OCI-LY7 (cell line): ENCODE data around the gene OSM.

Source experiments
- CTCF ChIP-seq: fragments of 200-600 bp; sonication (generic); conservative IDR thresholded peaks from 2 replicates; pipeline ENCODE4 v1.5.1; 2014; ENCODE audit warnings: mild to moderate bottlenecking, antibody characterized with exemption, low read length, moderate library complexity, mixed read lengths
- EZH2phosphoT487 ChIP-seq: fragments of 200-600 bp; sonication (generic); IDR thresholded peaks from 2 replicates; pipeline ENCODE4 v1.6.1; 2018; ENCODE audit warnings: low read depth, borderline replicate concordance, mild to moderate bottlenecking, mixed run types, antibody characterized with exemption, low read length, moderate library complexity, mixed read lengths

DNA sequence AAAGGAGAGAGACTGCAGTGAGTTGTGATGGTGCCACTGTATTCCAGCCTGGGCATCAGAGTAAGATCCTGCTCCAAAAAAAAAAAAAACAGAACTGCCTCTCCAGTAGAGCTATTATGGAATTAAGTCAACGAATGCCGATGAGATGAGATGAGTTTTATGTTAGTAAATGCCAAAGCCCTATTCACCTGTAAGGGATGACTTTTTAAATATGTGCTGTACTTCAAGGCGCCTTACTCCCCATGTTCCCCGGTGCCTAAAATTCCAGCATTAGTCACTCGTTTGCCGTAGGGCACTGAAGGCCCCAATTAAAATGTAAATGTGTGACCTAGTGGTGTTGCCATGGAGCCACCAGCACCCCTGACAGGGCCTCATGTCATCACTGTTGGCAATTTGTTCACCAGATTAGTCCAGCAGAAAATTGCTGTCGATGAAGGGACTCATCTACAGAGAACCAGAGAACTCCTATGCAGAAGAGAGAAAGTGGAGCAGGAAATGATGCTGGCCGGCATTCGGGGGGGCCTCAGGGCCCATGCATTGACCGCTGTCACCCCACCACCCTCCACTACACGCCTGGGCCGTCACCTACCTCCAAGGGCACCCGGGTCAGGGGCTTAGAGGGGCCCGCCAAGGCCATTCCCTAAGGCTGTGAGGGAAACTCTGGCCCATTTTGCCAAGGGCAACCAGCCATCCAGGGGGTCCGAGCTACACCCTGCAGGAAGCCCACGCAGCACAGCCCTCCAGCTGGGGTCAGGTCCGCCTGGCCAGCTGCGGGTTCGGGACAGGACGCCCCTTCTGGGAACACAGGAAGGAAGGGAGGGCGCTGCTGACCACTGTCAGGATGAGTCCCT, 37.9 kb downstream of the OSM start:
- no peak for TF ChIP-seq EZH2phosphoT487
- no peak for TF ChIP-seq CTCF
